ENCODE results near the gene CLEC20A.

The CLEC20A gene

DNA sequence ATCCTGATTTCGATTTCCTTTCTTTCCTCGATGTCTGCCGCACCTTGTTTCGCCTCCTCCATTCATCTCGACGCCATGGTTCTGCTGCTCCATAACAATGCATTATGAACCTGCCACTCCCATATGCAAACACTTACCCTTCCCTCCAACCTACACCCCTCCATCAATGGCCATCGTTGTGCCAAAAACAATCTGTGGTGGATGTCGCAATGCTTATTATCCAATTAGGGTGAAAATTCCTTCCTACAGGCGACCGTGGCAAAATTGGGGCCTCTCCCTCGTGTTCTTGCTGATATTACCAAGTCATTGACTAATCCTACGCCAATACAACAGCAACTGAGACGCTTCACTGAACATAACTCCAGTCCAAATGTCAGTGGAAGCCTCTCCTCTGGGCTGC, 40.3 kb downstream of the CLEC20A start:
- Histone ChIP-seq H3K27me3 (ENCODE audit: insufficient read depth, low read length, poor library complexity, severe bottlenecking) (no peaks in the 10 kb centered on the region), H3K4me3 (ENCODE audit: low read length, poor library complexity, severe bottlenecking) (no peak overlapping the region), H3K4me1 (ENCODE audit: insufficient read depth, low read length, poor library complexity, severe bottlenecking) (no peaks in the 10 kb centered on the region), H3K9me2 (replicated peaks; ENCODE audit: low read depth, low read length) (no peaks in the 10 kb centered on the region), H3F3A (ENCODE audit: low read depth) (no peaks in the 10 kb centered on the region), H3K9me3 (ENCODE audit: insufficient read depth, low read depth, low read length) (no peaks in the 10 kb centered on the region), H3K4me2 (ENCODE audit: low read depth, low read length, poor library complexity, severe bottlenecking) (no peak overlapping the region), H4K20me1 (ENCODE audit: insufficient read depth, low read length, poor library complexity, severe bottlenecking) (no peaks in the 10 kb centered on the region), H3K79me2 (ENCODE audit: insufficient read depth, low read length) (no peaks in the 10 kb centered on the region), H2AFZ (ENCODE audit: low read length) (no peak overlapping the region), H3K36me3 (ENCODE audit: insufficient read depth, low read length) (no peaks in the 10 kb centered on the region), H3K9ac (ENCODE audit: low read depth, low read length, poor library complexity, severe bottlenecking) (no peak overlapping the region)
- TF ChIP-seq EZH2phosphoT487 (IDR thresholded peaks at IDR 0.05; ENCODE audit: borderline replicate concordance) = no peak
- TF ChIP-seq, protein P1, sequence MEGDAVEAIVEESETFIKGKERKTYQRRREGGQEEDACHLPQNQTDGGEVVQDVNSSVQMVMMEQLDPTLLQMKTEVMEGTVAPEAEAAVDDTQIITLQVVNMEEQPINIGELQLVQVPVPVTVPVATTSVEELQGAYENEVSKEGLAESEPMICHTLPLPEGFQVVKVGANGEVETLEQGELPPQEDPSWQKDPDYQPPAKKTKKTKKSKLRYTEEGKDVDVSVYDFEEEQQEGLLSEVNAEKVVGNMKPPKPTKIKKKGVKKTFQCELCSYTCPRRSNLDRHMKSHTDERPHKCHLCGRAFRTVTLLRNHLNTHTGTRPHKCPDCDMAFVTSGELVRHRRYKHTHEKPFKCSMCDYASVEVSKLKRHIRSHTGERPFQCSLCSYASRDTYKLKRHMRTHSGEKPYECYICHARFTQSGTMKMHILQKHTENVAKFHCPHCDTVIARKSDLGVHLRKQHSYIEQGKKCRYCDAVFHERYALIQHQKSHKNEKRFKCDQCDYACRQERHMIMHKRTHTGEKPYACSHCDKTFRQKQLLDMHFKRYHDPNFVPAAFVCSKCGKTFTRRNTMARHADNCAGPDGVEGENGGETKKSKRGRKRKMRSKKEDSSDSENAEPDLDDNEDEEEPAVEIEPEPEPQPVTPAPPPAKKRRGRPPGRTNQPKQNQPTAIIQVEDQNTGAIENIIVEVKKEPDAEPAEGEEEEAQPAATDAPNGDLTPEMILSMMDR (conservative IDR thresholded peaks at IDR 0.05; ENCODE audit: low read length) = no peak

DNA sequence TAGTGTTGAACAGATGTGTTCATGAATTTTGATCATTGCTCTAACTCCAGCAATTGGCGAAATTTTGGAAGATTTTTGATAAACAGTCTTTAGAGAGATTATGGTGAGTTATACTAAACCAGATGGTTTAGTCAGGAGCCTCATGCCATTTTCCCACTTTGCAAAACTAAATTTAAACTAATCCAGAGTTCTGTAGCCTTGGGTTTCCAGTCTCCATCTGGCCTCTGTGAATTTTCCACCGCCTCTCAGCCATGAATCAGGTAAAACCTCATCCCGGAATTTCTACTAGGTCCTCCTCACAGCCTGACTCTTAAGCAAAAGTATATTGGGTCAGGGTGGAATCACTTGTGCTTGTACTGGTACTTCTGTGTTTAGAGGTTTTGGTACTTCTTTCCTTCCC, 44.8 kb downstream of the CLEC20A start:
- no peaks in the 10 kb centered on the region for H4K20me1 ChIP-seq (ENCODE audit: insufficient read depth, low read length, poor library complexity, severe bottlenecking)
- no peak overlapping the region for H2AFZ ChIP-seq (ENCODE audit: low read length)
- H3F3A ChIP-seq (ENCODE audit: low read depth) = no peaks in the 10 kb centered on the region
- H3K9ac ChIP-seq (ENCODE audit: low read depth, low read length, poor library complexity, severe bottlenecking) = no peak overlapping the region
- no peak overlapping the region for H3K4me3 ChIP-seq (ENCODE audit: low read length, poor library complexity, severe bottlenecking)
- no peaks in the 10 kb centered on the region for H3K36me3 ChIP-seq (ENCODE audit: insufficient read depth, low read length)
- no peaks in the 10 kb centered on the region for H3K27me3 ChIP-seq (ENCODE audit: insufficient read depth, low read length, poor library complexity, severe bottlenecking)
- H3K79me2 ChIP-seq (ENCODE audit: insufficient read depth, low read length) = no peaks in the 10 kb centered on the region
- TF ChIP-seq, protein P1 (conservative IDR thresholded peaks at IDR 0.05; ENCODE audit: low read length) = no peak
- TF ChIP-seq EZH2phosphoT487 (IDR thresholded peaks at IDR 0.05; ENCODE audit: borderline replicate concordance) = no peak
- no peaks in the 10 kb centered on the region for H3K9me3 ChIP-seq (ENCODE audit: insufficient read depth, low read depth, low read length)
- no peaks in the 10 kb centered on the region for H3K4me1 ChIP-seq (ENCODE audit: insufficient read depth, low read length, poor library complexity, severe bottlenecking)
- H3K4me2 ChIP-seq (ENCODE audit: low read depth, low read length, poor library complexity, severe bottlenecking) = no peak overlapping the region
- no peaks in the 10 kb centered on the region for H3K9me2 ChIP-seq (replicated peaks; ENCODE audit: low read depth, low read length)

DNA sequence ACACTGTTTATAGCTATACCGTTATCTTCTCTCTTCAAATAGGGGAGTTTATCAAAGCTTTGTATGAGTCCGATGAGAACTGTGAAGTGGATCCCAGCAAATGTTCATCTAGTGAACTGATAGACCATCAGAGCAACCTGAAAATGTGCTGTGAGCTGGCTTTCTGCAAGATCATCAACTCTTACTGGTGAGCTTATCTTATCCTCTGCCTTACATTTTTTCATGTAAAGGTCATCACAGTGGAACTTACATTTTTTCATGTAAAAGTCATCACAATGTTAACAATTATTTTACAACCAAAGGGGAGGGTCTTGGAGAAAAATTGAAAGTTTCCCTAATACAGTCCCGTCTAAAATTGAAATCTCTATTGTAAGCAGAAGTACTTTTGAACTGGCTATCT, 45.2 kb downstream of the CLEC20A start:
- Histone ChIP-seq H3K9me3 (ENCODE audit: insufficient read depth, low read depth, low read length) (no peaks in the 10 kb centered on the region), H3K4me3 (ENCODE audit: low read length, poor library complexity, severe bottlenecking) (no peak overlapping the region), H3K4me2 (ENCODE audit: low read depth, low read length, poor library complexity, severe bottlenecking) (no peak overlapping the region), H3K4me1 (ENCODE audit: insufficient read depth, low read length, poor library complexity, severe bottlenecking) (no peaks in the 10 kb centered on the region), H3K79me2 (ENCODE audit: insufficient read depth, low read length) (no peaks in the 10 kb centered on the region), H3F3A (ENCODE audit: low read depth) (no peaks in the 10 kb centered on the region), H3K9me2 (replicated peaks; ENCODE audit: low read depth, low read length) (no peaks in the 10 kb centered on the region), H3K9ac (ENCODE audit: low read depth, low read length, poor library complexity, severe bottlenecking) (no peak overlapping the region), H3K27me3 (ENCODE audit: insufficient read depth, low read length, poor library complexity, severe bottlenecking) (no peaks in the 10 kb centered on the region), H3K36me3 (ENCODE audit: insufficient read depth, low read length) (no peaks in the 10 kb centered on the region), H2AFZ (ENCODE audit: low read length) (no peak overlapping the region), H4K20me1 (ENCODE audit: insufficient read depth, low read length, poor library complexity, severe bottlenecking) (no peaks in the 10 kb centered on the region)
- no peak for TF ChIP-seq EZH2phosphoT487 (IDR thresholded peaks at IDR 0.05; ENCODE audit: borderline replicate concordance)
- TF ChIP-seq, protein P1 (conservative IDR thresholded peaks at IDR 0.05; ENCODE audit: low read length) = no peak
